K562 (cell line): ENCODE data around the gene RHEB. TPM values are rescaled to one million over a fixed set of nuclear protein-coding genes. Genes with fewer than 3 reads are reported as not detected.

Experiments
- CCAR2 ChIP-seq: fragments of 200-400 bp; formaldehyde crosslinking; IDR thresholded peaks from 2 replicates; pipeline ENCODE4 v1.6.1; 2017; ENCODE audit warnings: mild to moderate bottlenecking, low read depth, low read length
- CREBBP ChIP-seq: IDR thresholded peaks from one replicate; pipeline ENCODE4 v1.6.1; 2012; ENCODE audit warnings: low read depth, mild to moderate bottlenecking, control low read depth, inconsistent platforms, low read length
- CTCF ChIP-seq, 3 experiments: IDR thresholded peaks in 2 of 3; conservative IDR thresholded peaks in 1 of 3; 2 replicates each; pipeline ENCODE4 v1.5.1; 2011 to 2012; ENCODE audit warnings: low read length in 3 of 3, mild to moderate bottlenecking in 3 of 3, control low read depth in 2 of 3, improper control_type of control experiment in 1 of 3, inconsistent platforms in 1 of 3, low read depth in 1 of 3, mixed read lengths in 1 of 3, moderate library complexity in 1 of 3; ENCODE audit not compliant: insufficient read depth in 2 of 3
- CTCFL ChIP-seq: IDR thresholded peaks from 2 replicates; pipeline ENCODE4 v1.6.1; 2011; ENCODE audit warnings: borderline replicate concordance, low read depth, mild to moderate bottlenecking, moderate library complexity, low read length; ENCODE audit not compliant: insufficient read depth, poor library complexity, severe bottlenecking
- DNMT1 ChIP-seq: fragments of 450-650 bp; IDR thresholded peaks from 2 replicates; pipeline ENCODE4 v1.6.1; 2016; ENCODE audit warnings: antibody characterized with exemption, mild to moderate bottlenecking
- EP300 ChIP-seq: IDR thresholded peaks from 2 replicates; pipeline ENCODE4 v1.6.1; 2012; ENCODE audit warnings: low read length, improper control_type of control experiment
- HMGN3 ChIP-seq: IDR thresholded peaks from 2 replicates; pipeline ENCODE4 v1.6.1; 2011; ENCODE audit warnings: borderline replicate concordance, low read depth, mild to moderate bottlenecking, mixed read lengths, low read length; ENCODE audit not compliant: insufficient read length; ENCODE audit errors: extremely low read depth
- MLX ChIP-seq, 2 experiments: fragments of 450-650 bp in 1 of 2; sonication (generic) in 1 of 2; formaldehyde crosslinking; conservative IDR thresholded peaks; 2 replicates each; pipeline versions ENCODE4 v1.4.0 to v1.8.1; 2020 to 2022; ENCODE audit warnings: mild to moderate bottlenecking in 1 of 2, missing genetic modification reagents in 1 of 2
- NKRF ChIP-seq: fragments of 450-650 bp; IDR thresholded peaks from 2 replicates; pipeline ENCODE4 v1.6.1; 2016; ENCODE audit warnings: borderline replicate concordance
- RBFOX2 ChIP-seq: fragments of 200-400 bp; formaldehyde crosslinking; IDR thresholded peaks from 2 replicates; pipeline ENCODE4 v1.6.1; 2017; ENCODE audit warnings: low read depth, mild to moderate bottlenecking, low read length, moderate library complexity
- SPI1 ChIP-seq: IDR thresholded peaks from 2 replicates; pipeline ENCODE4 v1.6.1; 2011; ENCODE audit warnings: low read depth, low read length, control low read depth, borderline replicate concordance
- SREBF1 ChIP-seq: fragments of 150-350 bp; IDR thresholded peaks from 2 replicates; pipeline ENCODE4 v1.6.1; 2014; ENCODE audit warnings: antibody characterized with exemption, low read depth, low read length, borderline replicate concordance
- SRSF7 ChIP-seq: fragments of 200-400 bp; formaldehyde crosslinking; optimal IDR thresholded peaks from 2 replicates; pipeline ENCODE3; 2017; ENCODE audit warnings: mild to moderate bottlenecking, low read depth, low read length
- TRIM28 ChIP-seq: fragments of 450-650 bp; IDR thresholded peaks from 2 replicates; pipeline ENCODE4 v1.6.1; 2017
- ZBTB8A ChIP-seq: fragments of 450-650 bp; IDR thresholded peaks from 2 replicates; pipeline ENCODE4 v1.6.1; 2018; ENCODE audit warnings: mild to moderate bottlenecking, moderate library complexity; ENCODE audit not compliant: partially characterized antibody
- ZNF12 ChIP-seq: sonication (generic); formaldehyde crosslinking; IDR thresholded peaks from 2 replicates; pipeline ENCODE4 v1.4.0; 2020; ENCODE audit warnings: mild to moderate bottlenecking, missing genetic modification reagents
- ZNF217 ChIP-seq: sonication (generic); formaldehyde crosslinking; IDR thresholded peaks from 2 replicates; pipeline ENCODE4 v1.8.0; 2022; ENCODE audit warnings: mild to moderate bottlenecking, missing genetic modification reagents
- ZNF232 ChIP-seq: sonication (generic); formaldehyde crosslinking; IDR thresholded peaks from 2 replicates; pipeline ENCODE4 v1.8.0; 2022; ENCODE audit warnings: mild to moderate bottlenecking, missing genetic modification reagents
- ZNF655 ChIP-seq: fragments of 250-450 bp; sonication (Bioruptor Pico); IDR thresholded peaks from 2 replicates; pipeline ENCODE4 v1.5.0; 2021
- polyA plus RNA-seq, 8 experiments: library from polyadenylated mRNA; depleted of rRNA in 4 of 8; stranded (reverse) in 5 of 8; unstranded in 3 of 8; fragments of >200 nt; fragmentation: Nextera tagmentation in 2 of 8; fragmentation: Illumina TruSeq in 1 of 8; extraction: Ambion mirVana in 2 of 8; extraction: Trizol in 1 of 8; gene quantifications; 2 replicates each; pipeline versions ENCODE4 v1.2.1 to v1.2.3, GENCODE V29; 2011 to 2014; ENCODE audit warnings: inconsistent platforms in 1 of 8, missing spikeins in 1 of 8
- total RNA-seq, 7 experiments: library from RNA; depleted of rRNA in 6 of 7; stranded (reverse); fragments of >200 nt in 6 of 7; fragmentation: Illumina TruSeq in 2 of 7; extraction: Trizol in 2 of 7; gene quantifications; 2 replicates each; pipeline versions ENCODE4 v1.2.1 to v1.2.3, GENCODE V29; 2011 to 2021; ENCODE audit warnings: low replicate concordance in 1 of 7

RHEB gene
- total and polyA plus RNA-seq, 9 of the 15 experiments (the other 6 are each of a cell fraction or from before 2014, with no cell fraction given), result 28.5 to 249 (median 182) TPM

- TF ChIP-seq CREBBP (no peak), CTCFL (no peak), SPI1 (no peak), MLX (CRISPR knock-in tag; conservative IDR thresholded peaks at IDR 0.05) (no peak), RBFOX2 (no peak), SRSF7 (no peak), HMGN3 (no peak), DNMT1 (0 out of 2 replicates have a peak, but pooled peaks have one; percentile 25), CCAR2 (no peak), SREBF1 (no peak), TRIM28 (peak; percentile 55; the same call in 1 of the 2 replicates), NKRF (peak; percentile 25; the same call in 1 of the 2 replicates), ZNF12 (CRISPR knock-in tag) (no peak; the same call in none of the 2 replicates), EP300 (no peak), ZNF232 (CRISPR knock-in tag) (no peak), CTCF (IDR thresholded peaks at IDR 0.05 in 2 of 3, conservative IDR thresholded peaks at IDR 0.05 in 1 of 3; ENCODE audit: insufficient read depth in 2 of 3, low read depth in 1 of 3, low read length in 3 of 3) (peak in 1 of 3 experiments; percentile 13; a peak in 1 of 6 replicates), ZNF217 (no peak), ZNF655 (CRISPR knock-in tag) (no peak), ZBTB8A (no peak)
Measured at GRCh38 chr7:151518105-151518946, 1.4 kb downstream of the RHEB start (continued).
